ENCODE data around the gene SLC25A5. TPM values are rescaled to one million over a fixed set of nuclear protein-coding genes. Genes with fewer than 3 reads are reported as not detected.

SLC25A5 gene
- total RNA-seq, 1 experiment from 2014 or later: 454 TPM

- Histone ChIP-seq H3K9me3 (ENCODE audit: control insufficient read depth, low read depth, low read length) (peaks cover 17% of the 10 kb centered on the region), H2BK20ac (ENCODE audit: low read depth, low read length, poor library complexity, severe bottlenecking) (no peak overlapping the region)
- H3K9me3 Mint-ChIP-seq: peaks cover 54 to 66% of the 10 kb centered on the region in 2 experiments
Measured at GRCh38 chrX:119469313-119469635, 1.0 kb downstream of the SLC25A5 start.

More at GRCh38 chrX:119469313-119469635, 1.0 kb downstream of the SLC25A5 start:
- no CpG with 5 or more reads among the region's 8 CpGs for WGBS (ENCODE audit: extremely low coverage, insufficient read length, low lambda C conversion rate)
- Histone ChIP-seq H4K20me1 (ENCODE audit: control insufficient read depth, insufficient read depth, insufficient read length) (no peaks in the 10 kb centered on the region), H3K9ac (ENCODE audit: extremely low read depth, insufficient read length, low read length) (peak overlapping the region; percentile 64), H3T11ph (ENCODE audit: low read length) (no peak overlapping the region), H3K23me2 (ENCODE audit: insufficient read length, low read depth, low read length, poor library complexity, severe bottlenecking) (no peaks in the 10 kb centered on the region), H3K18ac (ENCODE audit: insufficient read length, low read depth, low read length) (no peak overlapping the region), H3K79me2 (ENCODE audit: insufficient read depth, low read length) (peaks cover 2% of the 10 kb centered on the region; the same call in 1 of the 2 replicates), H3K79me1 (ENCODE audit: insufficient read depth, low read depth, low read length, poor library complexity, severe bottlenecking) (no peaks in the 10 kb centered on the region), H3K23ac (ENCODE audit: insufficient read length, low read depth, low read length) (no peak overlapping the region), H2BK5ac (ENCODE audit: insufficient read length, low read length) (no peak overlapping the region), H2BK15ac (ENCODE audit: low read depth, low read length) (no peak overlapping the region), H3K4me2 (ENCODE audit: insufficient read depth, insufficient read length, low read length) (peak overlapping the region; percentile 56), H3K27ac (ENCODE audit: insufficient read length, low read depth, low read length) (no peak overlapping the region), H3K27me3 (ENCODE audit: insufficient read depth, low read length) (no peaks in the 10 kb centered on the region), H3K4me1 (ENCODE audit: insufficient read depth, low read length) (no peaks in the 10 kb centered on the region), H2BK120ac (ENCODE audit: low read depth, low read length, poor library complexity, severe bottlenecking) (no peak overlapping the region), H3K4ac (ENCODE audit: low read depth, low read length) (no peak overlapping the region), H4K5ac (ENCODE audit: insufficient read length, low read depth, low read length) (no peak overlapping the region), H4K91ac (ENCODE audit: insufficient read length, low read depth, low read length) (no peak overlapping the region), H2BK12ac (ENCODE audit: insufficient read length, low read depth, low read length) (no peak overlapping the region), H2AK5ac (ENCODE audit: insufficient read length, low read length) (no peak overlapping the region), H2AFZ (ENCODE audit: low read length) (no peak overlapping the region), H4K8ac (replicated peaks; ENCODE audit: insufficient read length, low read depth, low read length) (no peak overlapping the region), H3K56ac (ENCODE audit: insufficient read length, low read depth, low read length) (no peak overlapping the region), H3K14ac (ENCODE audit: insufficient read depth, low read length) (no peak overlapping the region)
- H3K4me3 Mint-ChIP-seq: peak overlapping the region; percentile 83 to 89
- H3K4me1 Mint-ChIP-seq: no peaks in the 10 kb centered on the region; a peak in 1 of 4 replicates
- no peak for TF ChIP-seq CTCF (conservative IDR thresholded peaks at IDR 0.05)
- peak overlapping the region in 2 of 3 experiments; percentile 28 to 61; a peak in 2 of 7 replicates for H3K27ac Mint-ChIP-seq
- no peaks in the 10 kb centered on the region for H3K27me3 Mint-ChIP-seq (ENCODE audit: low read depth)
- peaks cover 23 to 29% (median 24%) of the 10 kb centered on the region in 3 experiments for H3K36me3 Mint-ChIP-seq (ENCODE audit: insufficient read depth in 1 of 3, low read depth in 3 of 3)
- no peak for DNase-seq
